GM19468 (cell line): ENCODE results near the gene IGF1R.

Experiments
- ATAC-seq: cut with Tn5 transposase; IDR thresholded peaks from one replicate; pipeline ENCODE4 v1.9.1; 2021; ENCODE audit warnings: mild to moderate bottlenecking, moderate library complexity, moderate number of reproducible peaks; ENCODE audit not compliant: unreplicated experiment; ENCODE audit errors: extremely low read depth

The IGF1R gene

GRCh38 chr15:98843844-98844243 lies 195.5 kb downstream of the IGF1R start:
- no peak for ATAC-seq

GRCh38 chr15:98844261-98844660 lies 195.9 kb downstream of the IGF1R start:
- ATAC-seq: no peak

- no peak for ATAC-seq
Observed at GRCh38 chr15:98845138-98845884, 197.0 kb downstream of the IGF1R start.

GRCh38 chr15:98850961-98851572 lies 202.7 kb downstream of the IGF1R start:
- peak; percentile 21 for ATAC-seq

GRCh38 chr15:98853161-98853560 lies 204.8 kb downstream of the IGF1R start:
- no peak for ATAC-seq

- no peak for ATAC-seq
Observed at GRCh38 chr15:98853617-98854420, 205.5 kb downstream of the IGF1R start.

- no peak for ATAC-seq
Observed at GRCh38 chr15:98854496-98854895, 206.2 kb downstream of the IGF1R start.

GRCh38 chr15:98855067-98855814 lies 206.9 kb downstream of the IGF1R start:
- ATAC-seq: no peak

GRCh38 chr15:98855815-98856531 lies 207.6 kb downstream of the IGF1R start:
- ATAC-seq: no peak

GRCh38 chr15:98856532-98856907 lies 208.2 kb downstream of the IGF1R start:
- no peak for ATAC-seq

GRCh38 chr15:98858610-98859023 lies 210.3 kb downstream of the IGF1R start:
- no peak for ATAC-seq

- no peak for ATAC-seq
Observed at GRCh38 chr15:98859149-98859548, 210.8 kb downstream of the IGF1R start.

GRCh38 chr15:98860281-98861041 lies 212.1 kb downstream of the IGF1R start:
- ATAC-seq: no peak

- ATAC-seq: no peak
Observed at GRCh38 chr15:98861188-98861587, 212.8 kb downstream of the IGF1R start.

GRCh38 chr15:98863983-98864382 lies 215.6 kb downstream of the IGF1R start:
- ATAC-seq: no peak

- peak; percentile 91 for ATAC-seq
Observed at GRCh38 chr15:98865397-98866339, 217.3 kb downstream of the IGF1R start.

GRCh38 chr15:98866511-98866910 lies 218.2 kb downstream of the IGF1R start:
- ATAC-seq: no peak

GRCh38 chr15:98868564-98868963 lies 220.2 kb downstream of the IGF1R start:
- no peak for ATAC-seq
